IMR-90 (cell line): ENCODE measurements around the gene CCDC152. TPM values are rescaled to one million over a fixed set of nuclear protein-coding genes. Genes with fewer than 3 reads are reported as not detected.

Source experiments
- ATAC-seq: fragments of 200-7000 bp; cut with Tn5 transposase; 2 replicates; pipeline ENCODE4 v1.9.1; 2020; ENCODE audit warnings: low read depth, mild to moderate bottlenecking, moderate library complexity
- BruUV-seq: library from RNA; stranded (reverse); fragments of 400-500 nt; replicated peaks from 2 replicates; lab custom pipeline; 2021; lab: Mats Ljungman, UMichigan
- CTCF ChIA-PET: fragments of 300-600 bp; formaldehyde crosslinking; extraction: SDS; loops from one replicate; lab custom pipeline; 2021; ENCODE audit warnings: antibody characterized with exemption; lab: Yijun Ruan, JAX
- POLR2A ChIA-PET: fragments of 300-600 bp; sonication (Branson Sonifier 250); formaldehyde crosslinking; loops from one replicate; lab custom pipeline; 2022; ENCODE audit warnings: antibody characterized with exemption; ENCODE audit not compliant: unreplicated experiment; lab: Charles Lee
- DNase-seq: peaks from one replicate; pipeline ENCODE4 v3.0.0; 2013
- H2AFZ ChIP-seq: replicated peaks from 2 replicates; pipeline ENCODE3; 2013; ENCODE audit warnings: low read length, mild to moderate bottlenecking; ENCODE audit not compliant: poor library complexity
- H2AK5ac ChIP-seq: 2 replicates; pipeline ENCODE4 v1.6.1; 2013; ENCODE audit warnings: low read depth, low read length, inconsistent platforms
- H2AK9ac ChIP-seq: replicated peaks from 2 replicates; pipeline ENCODE3; 2013; ENCODE audit warnings: mild to moderate bottlenecking, low read depth, low read length, moderate library complexity; ENCODE audit not compliant: poor library complexity
- H2BK120ac ChIP-seq: 2 replicates; pipeline ENCODE4 v1.6.1; 2013; ENCODE audit warnings: low read depth, low read length, inconsistent platforms
- H2BK15ac ChIP-seq: 3 replicates; pipeline ENCODE4 v1.6.1; 2013; ENCODE audit warnings: low read depth, low read length, inconsistent platforms
- H2BK20ac ChIP-seq: 2 replicates; pipeline ENCODE4 v1.6.1; 2013; ENCODE audit warnings: low read depth, mild to moderate bottlenecking, inconsistent platforms, low read length, moderate library complexity
- H2BK5ac ChIP-seq: 2 replicates; pipeline ENCODE4 v1.6.1; 2013; ENCODE audit warnings: mild to moderate bottlenecking, low read depth, low read length, inconsistent platforms; ENCODE audit not compliant: poor library complexity, severe bottlenecking
- H3K14ac ChIP-seq: replicated peaks from 2 replicates; pipeline ENCODE4 v1.6.1; 2013; ENCODE audit warnings: low read depth, low read length, inconsistent platforms
- H3K18ac ChIP-seq: 2 replicates; pipeline ENCODE4 v1.6.1; 2013; ENCODE audit warnings: low read depth, low read length, control low read depth
- H3K23ac ChIP-seq: 2 replicates; pipeline ENCODE4 v1.6.1; 2013; ENCODE audit warnings: low read depth, low read length, inconsistent platforms
- H3K27ac ChIP-seq: 2 replicates; pipeline ENCODE4 v1.5.1; 2013; ENCODE audit warnings: mild to moderate bottlenecking, control low read depth, low read length; ENCODE audit not compliant: insufficient read depth
- H3K27me3 ChIP-seq: 2 replicates; pipeline ENCODE4 v1.6.1; 2013; ENCODE audit warnings: low read length; ENCODE audit not compliant: control insufficient read depth, insufficient read depth
- H3K36me3 ChIP-seq: 2 replicates; pipeline ENCODE4 v1.6.1; 2013; ENCODE audit warnings: low read length, mixed read lengths; ENCODE audit not compliant: control insufficient read depth, insufficient read depth
- H3K4ac ChIP-seq: 2 replicates; pipeline ENCODE4 v1.6.1; 2013; ENCODE audit warnings: low read depth, low read length, inconsistent platforms
- H3K4me1 ChIP-seq: 2 replicates; pipeline ENCODE4 v1.6.1; 2013; ENCODE audit warnings: low read length, mixed read lengths; ENCODE audit not compliant: control insufficient read depth, insufficient read depth
- H3K4me2 ChIP-seq: 2 replicates; pipeline ENCODE4 v1.6.1; 2013; ENCODE audit warnings: low read depth, mild to moderate bottlenecking, control low read depth, low read length, moderate library complexity
- H3K4me3 ChIP-seq: 2 replicates; pipeline ENCODE4 v1.5.1; 2013; ENCODE audit warnings: low read depth, mild to moderate bottlenecking, control low read depth, low read length, moderate library complexity; ENCODE audit not compliant: insufficient read depth
- H3K56ac ChIP-seq: 2 replicates; pipeline ENCODE4 v1.6.1; 2013; ENCODE audit warnings: low read length, inconsistent platforms; ENCODE audit not compliant: insufficient read depth; ENCODE audit errors: extremely low read depth
- H3K79me1 ChIP-seq, 2 experiments: 2 replicates each; pipeline ENCODE4 v1.6.1; 2013; ENCODE audit warnings: low read length in 2 of 2, inconsistent platforms in 1 of 2, low read depth in 1 of 2
- H3K9ac ChIP-seq: 2 replicates; pipeline ENCODE4 v1.6.1; 2013; ENCODE audit warnings: low read depth, low read length, control low read depth
- H3K9me1 ChIP-seq: 2 replicates; pipeline ENCODE4 v1.6.1; 2013; ENCODE audit warnings: low read length, inconsistent platforms; ENCODE audit not compliant: insufficient read depth
- H3K9me3 ChIP-seq: 2 replicates; pipeline ENCODE4 v1.6.1; 2013; ENCODE audit warnings: low read length; ENCODE audit not compliant: control insufficient read depth, insufficient read depth
- H4K20me1 ChIP-seq: 2 replicates; pipeline ENCODE4 v1.6.1; 2013; ENCODE audit warnings: low read length, inconsistent platforms; ENCODE audit not compliant: insufficient read depth
- H4K5ac ChIP-seq: 2 replicates; pipeline ENCODE4 v1.6.1; 2013; ENCODE audit warnings: mild to moderate bottlenecking, low read depth, low read length, control low read depth
- H4K8ac ChIP-seq, 2 experiments: 2 replicates each; pipeline ENCODE4 v1.6.1; 2013; ENCODE audit warnings: low read depth in 2 of 2, low read length in 2 of 2, control low read depth in 1 of 2, inconsistent platforms in 1 of 2
- H4K91ac ChIP-seq: 2 replicates; pipeline ENCODE4 v1.6.1; 2013; ENCODE audit warnings: low read depth, low read length, inconsistent platforms; ENCODE audit not compliant: insufficient read depth
- BHLHE40 ChIP-seq: fragments of 150-350 bp; IDR thresholded peaks from 2 replicates; pipeline ENCODE4 v1.6.1; 2016; ENCODE audit warnings: mild to moderate bottlenecking, low read depth, low read length
- CEBPB ChIP-seq: IDR thresholded peaks from 2 replicates; pipeline ENCODE4 v1.6.1; 2012; ENCODE audit warnings: low read depth, low read length, improper control_type of control experiment
- CHD1 ChIP-seq: IDR thresholded peaks from 2 replicates; pipeline ENCODE4 v1.6.1; 2012; ENCODE audit warnings: low read depth, low read length, improper control_type of control experiment
- FOS ChIP-seq: fragments of 150-350 bp; IDR thresholded peaks from 2 replicates; pipeline ENCODE4 v1.6.1; 2016; ENCODE audit warnings: low read depth, low read length
- MAFK ChIP-seq: IDR thresholded peaks from 2 replicates; pipeline ENCODE4 v1.6.1; 2012; ENCODE audit warnings: low read depth, low read length, improper control_type of control experiment
- MAZ ChIP-seq: IDR thresholded peaks from 2 replicates; pipeline ENCODE4 v1.6.1; 2012; ENCODE audit warnings: low read depth, mild to moderate bottlenecking, low read length, improper control_type of control experiment, moderate library complexity, borderline replicate concordance
- MXI1 ChIP-seq: IDR thresholded peaks from 2 replicates; pipeline ENCODE4 v1.6.1; 2012; ENCODE audit warnings: low read depth, mild to moderate bottlenecking, low read length, moderate library complexity, borderline replicate concordance
- NFE2L2 ChIP-seq: fragments of 150-350 bp; IDR thresholded peaks from 2 replicates; pipeline ENCODE4 v1.6.1; 2016; ENCODE audit warnings: low read depth, mild to moderate bottlenecking, low read length
- POLR2A ChIP-seq: IDR thresholded peaks from 2 replicates; pipeline ENCODE4 v1.6.1; 2012; ENCODE audit warnings: mild to moderate bottlenecking, low read depth, low read length
- RAD21 ChIP-seq: IDR thresholded peaks from 2 replicates; pipeline ENCODE4 v1.6.1; 2012; ENCODE audit warnings: low read length, improper control_type of control experiment
- RCOR1 ChIP-seq: IDR thresholded peaks from 2 replicates; pipeline ENCODE4 v1.6.1; 2012; ENCODE audit warnings: mild to moderate bottlenecking, low read length, improper control_type of control experiment; ENCODE audit not compliant: insufficient replicate concordance
- WGBS, 2 experiments: methylation state at CpG; one replicate each; pipeline versions ENCODE4 v1.1.5 to v1.1.7; 2013; ENCODE audit warnings: missing lambda C conversion rate in 2 of 2; ENCODE audit not compliant: insufficient read length in 1 of 2; ENCODE audit errors: extremely low coverage in 2 of 2; 5-methylcytosine and 5-hydroxymethylcytosine counted together
- dilution Hi-C: fragments of 300-500 bp; cut with HindIII; formaldehyde crosslinking; loops from one replicate; pipeline ENCODE4 v1.14.3; 2018; ENCODE audit warnings: low sequenced_read_pairs; ENCODE audit not compliant: unreplicated experiment
- in situ Hi-C: fragments of 300-500 bp; cut with MboI; formaldehyde crosslinking; loops from 3 replicates; pipeline ENCODE4 v1.14.3; 2019; ENCODE audit warnings: low sequenced_read_pairs, inconsistent platforms, mixed read lengths
- intact Hi-C: fragments of 100-400 bp; cut with micrococcal nuclease; formaldehyde crosslinking; loops from 2 replicates; pipeline ENCODE4 v1.10.0; 2022
- polyA plus RNA-seq, 3 experiments: library from polyadenylated mRNA; depleted of rRNA; stranded (reverse); fragments of >200 nt; gene quantifications; 2 replicates each; pipeline ENCODE4 v1.2.3, GENCODE V29; 2012; ENCODE audit warnings: low replicate concordance in 1 of 3
- total RNA-seq: library from RNA; depleted of rRNA; stranded (reverse); fragments of >200 nt; gene quantifications from 2 replicates; pipeline ENCODE4 v1.2.3, GENCODE V29; 2012
- TF ChIP-seq, protein P1 (sequence below): conservative IDR thresholded peaks from 2 replicates; pipeline ENCODE4 v1.5.1; 2012; ENCODE audit warnings: mild to moderate bottlenecking, low read depth, low read length, improper control_type of control experiment
- TF ChIP-seq, protein P2 (sequence below): fragments of 150-350 bp; IDR thresholded peaks from 2 replicates; pipeline ENCODE4 v1.6.1; 2016; ENCODE audit warnings: low read depth, mild to moderate bottlenecking, low read length, moderate library complexity, borderline replicate concordance
- TF ChIP-seq, protein P3 (sequence below): fragments of 150-350 bp; IDR thresholded peaks from 2 replicates; pipeline ENCODE4 v1.6.1; 2017; ENCODE audit warnings: mild to moderate bottlenecking, antibody characterized with exemption, low read length, low read depth

The CCDC152 gene
- total and polyA plus RNA-seq, 2 of the 4 experiments (the other 2 are of a cell fraction) = 0.87 to 0.90 TPM

DNA sequence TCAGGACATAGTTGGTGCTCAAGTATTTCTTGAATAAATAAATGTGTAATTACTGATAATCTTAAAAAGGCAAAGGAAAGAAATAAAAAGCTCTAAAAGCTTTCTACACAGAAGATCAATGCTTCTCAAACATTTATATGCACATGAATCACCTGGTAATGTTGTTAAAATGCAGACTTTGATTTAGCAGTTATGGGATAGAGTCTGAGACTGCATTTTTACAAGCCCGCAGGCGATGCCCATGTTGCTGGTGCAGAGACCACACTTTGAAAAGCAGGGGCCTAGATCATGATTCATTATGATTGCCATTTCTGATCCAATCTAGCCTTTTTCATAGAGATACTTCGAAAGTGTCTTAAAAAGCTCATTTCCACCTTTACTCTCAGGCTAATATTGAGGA, 3.5 kb upstream of the CCDC152 start:
- H3K14ac ChIP-seq = no peak overlapping the region
- no peaks in the 10 kb centered on the region for H3K9me1 ChIP-seq
- no peak overlapping the region for H4K91ac ChIP-seq
- no peak overlapping the region for H3K4me3 ChIP-seq
- in situ Hi-C loops = loop anchor here (25.0 kb wide), 1 partner anchor 891 kb away; the partner anchor contains the start of gene OXCT1
- H3K18ac ChIP-seq = no peak overlapping the region
- H3K23ac ChIP-seq = no peak overlapping the region
- H3K56ac ChIP-seq = no peak overlapping the region
- H2BK20ac ChIP-seq = no peak overlapping the region
- intact Hi-C loops = no loop called here
- no peaks in the 10 kb centered on the region for H3K36me3 ChIP-seq
- no peak overlapping the region for H4K8ac ChIP-seq
- no TSS peak for BruUV-seq
- H3K27me3 ChIP-seq = no peaks in the 10 kb centered on the region
- no peak overlapping the region for H3K4ac ChIP-seq
- no peak overlapping the region for H2BK5ac ChIP-seq
- no peak overlapping the region for H2AFZ ChIP-seq
- ATAC-seq = no peak
- H4K20me1 ChIP-seq = no peaks in the 10 kb centered on the region
- no peak overlapping the region for H2BK15ac ChIP-seq
- no peak overlapping the region for H2AK9ac ChIP-seq
- no peak overlapping the region for H3K27ac ChIP-seq
- no peak overlapping the region for H2BK120ac ChIP-seq
- no peak for TF ChIP-seq MXI1
- TF ChIP-seq RCOR1 = no peak
- TF ChIP-seq, protein P1, sequence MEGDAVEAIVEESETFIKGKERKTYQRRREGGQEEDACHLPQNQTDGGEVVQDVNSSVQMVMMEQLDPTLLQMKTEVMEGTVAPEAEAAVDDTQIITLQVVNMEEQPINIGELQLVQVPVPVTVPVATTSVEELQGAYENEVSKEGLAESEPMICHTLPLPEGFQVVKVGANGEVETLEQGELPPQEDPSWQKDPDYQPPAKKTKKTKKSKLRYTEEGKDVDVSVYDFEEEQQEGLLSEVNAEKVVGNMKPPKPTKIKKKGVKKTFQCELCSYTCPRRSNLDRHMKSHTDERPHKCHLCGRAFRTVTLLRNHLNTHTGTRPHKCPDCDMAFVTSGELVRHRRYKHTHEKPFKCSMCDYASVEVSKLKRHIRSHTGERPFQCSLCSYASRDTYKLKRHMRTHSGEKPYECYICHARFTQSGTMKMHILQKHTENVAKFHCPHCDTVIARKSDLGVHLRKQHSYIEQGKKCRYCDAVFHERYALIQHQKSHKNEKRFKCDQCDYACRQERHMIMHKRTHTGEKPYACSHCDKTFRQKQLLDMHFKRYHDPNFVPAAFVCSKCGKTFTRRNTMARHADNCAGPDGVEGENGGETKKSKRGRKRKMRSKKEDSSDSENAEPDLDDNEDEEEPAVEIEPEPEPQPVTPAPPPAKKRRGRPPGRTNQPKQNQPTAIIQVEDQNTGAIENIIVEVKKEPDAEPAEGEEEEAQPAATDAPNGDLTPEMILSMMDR = no peak
- TF ChIP-seq CHD1 = no peak
- TF ChIP-seq, protein P2, sequence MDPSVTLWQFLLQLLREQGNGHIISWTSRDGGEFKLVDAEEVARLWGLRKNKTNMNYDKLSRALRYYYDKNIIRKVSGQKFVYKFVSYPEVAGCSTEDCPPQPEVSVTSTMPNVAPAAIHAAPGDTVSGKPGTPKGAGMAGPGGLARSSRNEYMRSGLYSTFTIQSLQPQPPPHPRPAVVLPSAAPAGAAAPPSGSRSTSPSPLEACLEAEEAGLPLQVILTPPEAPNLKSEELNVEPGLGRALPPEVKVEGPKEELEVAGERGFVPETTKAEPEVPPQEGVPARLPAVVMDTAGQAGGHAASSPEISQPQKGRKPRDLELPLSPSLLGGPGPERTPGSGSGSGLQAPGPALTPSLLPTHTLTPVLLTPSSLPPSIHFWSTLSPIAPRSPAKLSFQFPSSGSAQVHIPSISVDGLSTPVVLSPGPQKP = no peak
- TF ChIP-seq, protein P3, sequence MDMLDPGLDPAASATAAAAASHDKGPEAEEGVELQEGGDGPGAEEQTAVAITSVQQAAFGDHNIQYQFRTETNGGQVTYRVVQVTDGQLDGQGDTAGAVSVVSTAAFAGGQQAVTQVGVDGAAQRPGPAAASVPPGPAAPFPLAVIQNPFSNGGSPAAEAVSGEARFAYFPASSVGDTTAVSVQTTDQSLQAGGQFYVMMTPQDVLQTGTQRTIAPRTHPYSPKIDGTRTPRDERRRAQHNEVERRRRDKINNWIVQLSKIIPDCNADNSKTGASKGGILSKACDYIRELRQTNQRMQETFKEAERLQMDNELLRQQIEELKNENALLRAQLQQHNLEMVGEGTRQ = no peak
- no peak for TF ChIP-seq MAZ
- TF ChIP-seq CEBPB = no peak
- TF ChIP-seq NFE2L2 = no peak
- no peak for TF ChIP-seq MAFK
- TF ChIP-seq RAD21 = no peak
- no peak for TF ChIP-seq POLR2A
- TF ChIP-seq BHLHE40 = no peak
- no peak for TF ChIP-seq FOS
- no peak overlapping the region for H4K5ac ChIP-seq
- POLR2A ChIA-PET = no interaction called here
- no peak overlapping the region for H3K4me2 ChIP-seq
- no CpG with 5 or more reads among the region's 3 CpGs for WGBS, 2 experiments
- no peak overlapping the region for H3K9ac ChIP-seq
- no peaks in the 10 kb centered on the region for H3K4me1 ChIP-seq
- no peaks in the 10 kb centered on the region for H3K79me1 ChIP-seq
- no peak for DNase-seq
- CTCF ChIA-PET = no interaction called here
- dilution Hi-C loops = no loop called here
- no peak overlapping the region for H2AK5ac ChIP-seq
- no peaks in the 10 kb centered on the region for H3K9me3 ChIP-seq
